Activated CD4-positive, alpha-beta T cell treated with anti-CD3 and anti-CD28 coated beads for 36 hours (primary cell): Measurements from ENCODE around the gene ACADVL. TPM values are rescaled to one million over a fixed set of nuclear protein-coding genes. Genes with fewer than 3 reads are reported as not detected.
"Not testable (repeated sequence)": the region's sequence is repeated elsewhere in the genome, so short reads cannot be mapped to it uniquely, and the experiment has no call there.

Experiments used
- ATAC-seq: fragments of 200-7000 bp; cut with Tn5 transposase; one replicate; pipeline ENCODE4 v1.10.0; 2021; ENCODE audit warnings: mild to moderate bottlenecking, moderate library complexity
- CTCF ChIA-PET: fragments of 350-600 bp; sonication (Branson Sonifier 250); formaldehyde crosslinking; loops from one replicate; lab custom pipeline; 2021; ENCODE audit warnings: antibody characterized with exemption; lab: Charles Lee
- POLR2A ChIA-PET: fragments of 350-600 bp; sonication (Branson Sonifier 250); formaldehyde crosslinking; loops from one replicate; lab custom pipeline; 2021; ENCODE audit warnings: antibody characterized with exemption, inconsistent platforms; lab: Charles Lee
- DNase-seq: peaks from one replicate; pipeline ENCODE4 v3.0.0-alpha.2; 2020
- H3K27ac Mint-ChIP-seq: one replicate; pipeline ENCODE4 v1.8.0; 2021; ENCODE audit warnings: mixed read lengths
- H3K27me3 Mint-ChIP-seq: one replicate; pipeline ENCODE4 v1.8.0; 2021; ENCODE audit warnings: mixed read lengths
- H3K36me3 Mint-ChIP-seq: one replicate; pipeline ENCODE4 v1.8.0; 2021; ENCODE audit warnings: low read depth, mixed read lengths
- H3K4me1 Mint-ChIP-seq: one replicate; pipeline ENCODE4 v1.8.0; 2021; ENCODE audit warnings: mixed read lengths
- H3K4me3 Mint-ChIP-seq: one replicate; pipeline ENCODE4 v1.8.0; 2021; ENCODE audit warnings: mild to moderate bottlenecking, moderate library complexity, mixed read lengths
- H3K9me3 Mint-ChIP-seq: one replicate; pipeline ENCODE4 v1.8.0; 2021; ENCODE audit warnings: low read depth, mixed read lengths
- intact Hi-C, 2 experiments: fragments of 100-400 bp; cut with DNase I in 1 of 2; cut with micrococcal nuclease in 1 of 2; formaldehyde crosslinking; loops; one replicate each; pipeline versions ENCODE4 v1.14.2 to v1.15.1; 2022 to 2024; cut with DNase I, micrococcal nuclease
- total RNA-seq, 2 experiments: library from RNA; stranded (reverse); gene quantifications; one replicate each; pipeline ENCODE4 v1.2.3, GENCODE V29; 2021

The ACADVL gene
- 100 to 1,000 TPM; 263 to 345 TPM for total RNA-seq

GRCh38 chr17:7219812-7220592, at the start of gene ACADVL, which contains the start of gene DLG4:
Gene ACADVL, plus strand, starts transcription at chr17:7219938. Its CDS starts 47 bp downstream, at chr17:7219985.
Gene DLG4, minus strand, starts transcription at chr17:7219836.
- ATAC-seq (peak; percentile 73), DNase-seq (peak; percentile 94)
- intact Hi-C loops = loop anchor here (1.0 to 10.0 kb wide), 4 partner anchors 14 to 575 kb away; partner anchors contain the start of genes DVL2 (in 2 of the 2), ELP5 (in 1 of the 2), GABARAP (in 1 of the 2) and KIAA0753 (in 1 of the 2)
- Mint-ChIP-seq H3K9me3 (no peaks in the 10 kb centered on the region), H3K4me1 (peaks cover 47% of the 10 kb centered on the region), H3K27ac (peak within 1 kb of the TSS; percentile 96), H3K36me3 (peaks cover 24% of the 10 kb centered on the region), H3K27me3 (no peaks in the 10 kb centered on the region), H3K4me3 (peak within 1 kb of the TSS; percentile 89)
- ChIA-PET CTCF (interaction anchor here (0.7 to 3.6 kb wide), 16 partner anchors 10 to 174 kb away, joined by 3 to 25 read pairs (median 4); partner anchors contain the start of genes CTDNEP1, DVL2 and GABARAP), POLR2A (interaction anchor here (0.6 to 1.6 kb wide), 6 partner anchors 14 to 186 kb away, joined by 3 to 7 read pairs (median 4); partner anchors contain the start of gene DVL2)

GRCh38 chr17:7172522-7173191, 47.1 kb upstream of the ACADVL start:
- H3K9me3 Mint-ChIP-seq, H3K4me3 Mint-ChIP-seq, H3K4me1 Mint-ChIP-seq, ATAC-seq, H3K27ac Mint-ChIP-seq, POLR2A ChIA-PET, DNase-seq, H3K36me3 Mint-ChIP-seq, intact Hi-C loops, H3K27me3 Mint-ChIP-seq: not testable (repeated sequence)
- CTCF ChIA-PET = interaction anchor here (1.0 kb wide), 1 partner anchor 8 kb away, joined by 4 read pairs; no protein-coding TSS in a partner anchor

GRCh38 chr17:7173687-7174602, 45.8 kb upstream of the ACADVL start:
- Mint-ChIP-seq H3K27ac (no peak overlapping the region), H3K27me3 (peaks cover 11% of the 10 kb centered on the region), H3K9me3 (peaks cover 6% of the 10 kb centered on the region), H3K4me1 (peaks cover 11% of the 10 kb centered on the region), H3K36me3 (no peaks in the 10 kb centered on the region), H3K4me3 (no peak overlapping the region)
- ATAC-seq (peak; percentile 71), DNase-seq (peak; percentile 79)
- intact Hi-C loops = no loop called here
- ChIA-PET POLR2A (interaction anchor here (0.7 kb wide), 1 partner anchor 1994 kb away, joined by 3 read pairs; no protein-coding TSS in a partner anchor), CTCF (interaction anchor here (0.8 to 1.3 kb wide), 3 partner anchors 10 to 128 kb away, joined by 3 to 4 read pairs (median 4); no protein-coding TSS in a partner anchor)

GRCh38 chr17:7174603-7175326, 45.0 kb upstream of the ACADVL start:
- no peak overlapping the region for H3K27ac Mint-ChIP-seq
- no peak for DNase-seq
- CTCF ChIA-PET = no interaction called here
- H3K27me3 Mint-ChIP-seq = peaks cover 11% of the 10 kb centered on the region
- intact Hi-C loops = loop anchor here (5.0 kb wide), 2 partner anchors 37 to 262 kb away; no protein-coding TSS in a partner anchor
- H3K4me1 Mint-ChIP-seq = peaks cover 11% of the 10 kb centered on the region
- POLR2A ChIA-PET = interaction anchor here (0.7 kb wide), 1 partner anchor 1994 kb away, joined by 3 read pairs; no protein-coding TSS in a partner anchor
- no peak overlapping the region for H3K4me3 Mint-ChIP-seq
- H3K36me3 Mint-ChIP-seq = no peaks in the 10 kb centered on the region
- ATAC-seq = no peak
- peaks cover 1% of the 10 kb centered on the region for H3K9me3 Mint-ChIP-seq

GRCh38 chr17:7175330-7175733, 44.4 kb upstream of the ACADVL start:
- DNase-seq = no peak
- intact Hi-C loops = loop anchor here (5.0 kb wide), 2 partner anchors 38 to 263 kb away; no protein-coding TSS in a partner anchor
- H3K27me3 Mint-ChIP-seq = peaks cover 11% of the 10 kb centered on the region
- no peaks in the 10 kb centered on the region for H3K36me3 Mint-ChIP-seq
- H3K4me3 Mint-ChIP-seq = no peak overlapping the region
- ATAC-seq = no peak
- H3K4me1 Mint-ChIP-seq = peaks cover 11% of the 10 kb centered on the region
- ChIA-PET CTCF (no interaction called here), POLR2A (no interaction called here)
- H3K27ac Mint-ChIP-seq = no peak overlapping the region
- H3K9me3 Mint-ChIP-seq = no peaks in the 10 kb centered on the region

GRCh38 chr17:7176107-7176840, 43.5 kb upstream of the ACADVL start:
- Mint-ChIP-seq H3K9me3 (no peaks in the 10 kb centered on the region), H3K4me3 (no peak overlapping the region), H3K4me1 (peaks cover 11% of the 10 kb centered on the region), H3K36me3 (no peaks in the 10 kb centered on the region), H3K27me3 (peaks cover 11% of the 10 kb centered on the region), H3K27ac (no peak overlapping the region)
- intact Hi-C loops = loop anchor here (2.0 to 5.0 kb wide), 3 partner anchors 39 to 264 kb away; no protein-coding TSS in a partner anchor
- ATAC-seq (no peak), DNase-seq (no peak)
- ChIA-PET CTCF (interaction anchor here (1.1 to 2.4 kb wide), 5 partner anchors 12 to 131 kb away, joined by 3 to 20 read pairs (median 9); no protein-coding TSS in a partner anchor), POLR2A (no interaction called here)

GRCh38 chr17:7176841-7177190, 42.9 kb upstream of the ACADVL start:
- CTCF ChIA-PET = interaction anchor here (0.6 to 2.4 kb wide), 15 partner anchors 11 to 1020 kb away, joined by 3 to 20 read pairs (median 4); no protein-coding TSS in a partner anchor

GRCh38 chr17:7177191-7177953, 42.4 kb upstream of the ACADVL start:
- CTCF ChIA-PET = interaction anchor here (0.6 to 2.4 kb wide), 20 partner anchors 11 to 1114 kb away, joined by 3 to 20 read pairs (median 4); no protein-coding TSS in a partner anchor
- peaks cover 11% of the 10 kb centered on the region for H3K4me1 Mint-ChIP-seq

More at GRCh38 chr17:7176841-7177190, 42.9 kb upstream of the ACADVL start:
- H3K36me3 Mint-ChIP-seq = no peaks in the 10 kb centered on the region
- intact Hi-C loops = loop anchor here (1.0 to 5.0 kb wide), 6 partner anchors 40 to 265 kb away; no protein-coding TSS in a partner anchor
- H3K4me3 Mint-ChIP-seq = no peak overlapping the region
- POLR2A ChIA-PET = no interaction called here
- no peak overlapping the region for H3K27ac Mint-ChIP-seq
- peaks cover 11% of the 10 kb centered on the region for H3K4me1 Mint-ChIP-seq
- H3K9me3 Mint-ChIP-seq = no peaks in the 10 kb centered on the region
- ATAC-seq (no peak), DNase-seq (no peak)
- peaks cover 11% of the 10 kb centered on the region for H3K27me3 Mint-ChIP-seq

More at GRCh38 chr17:7177191-7177953, 42.4 kb upstream of the ACADVL start:
- DNase-seq = peak; percentile 82
- Mint-ChIP-seq H3K27me3 (peaks cover 11% of the 10 kb centered on the region), H3K4me3 (peak overlapping the region; percentile 56), H3K36me3 (no peaks in the 10 kb centered on the region), H3K27ac (no peak overlapping the region), H3K9me3 (no peaks in the 10 kb centered on the region)
- POLR2A ChIA-PET = no interaction called here
- peak; percentile 82 for ATAC-seq
- intact Hi-C loops = loop anchor here (1.0 to 5.0 kb wide), 6 partner anchors 40 to 265 kb away; no protein-coding TSS in a partner anchor
